H9 (cell line): ENCODE data around the gene ING5. TPM values are rescaled to one million over a fixed set of nuclear protein-coding genes. Genes with fewer than 3 reads are reported as not detected.
"Not testable (repeated sequence)": the region's sequence is repeated elsewhere in the genome, so short reads cannot be mapped to it uniquely, and the experiment has no call there.

ENCODE experiments used
- DNase-seq: peaks from one replicate; pipeline ENCODE4 v3.0.0-alpha.2; 2017
- H2AFZ ChIP-seq: one replicate; pipeline ENCODE4 v1.6.1; 2013; ENCODE audit warnings: mild to moderate bottlenecking, low read length, control low read depth, moderate library complexity
- H2AK5ac ChIP-seq: 2 replicates; pipeline ENCODE4 v1.6.1; 2013; ENCODE audit warnings: low read length, control low read depth, mixed read lengths; ENCODE audit not compliant: insufficient read length
- H2BK120ac ChIP-seq: one replicate; pipeline ENCODE4 v1.6.1; 2013; ENCODE audit warnings: low read depth, mild to moderate bottlenecking, low read length, control low read depth, inconsistent platforms; ENCODE audit not compliant: poor library complexity, severe bottlenecking
- H2BK12ac ChIP-seq: 2 replicates; pipeline ENCODE4 v1.6.1; 2013; ENCODE audit warnings: low read length, control low read depth, mixed read lengths, low read depth; ENCODE audit not compliant: insufficient read length
- H2BK15ac ChIP-seq: 2 replicates; pipeline ENCODE4 v1.6.1; 2013; ENCODE audit warnings: low read depth, low read length, control low read depth
- H2BK20ac ChIP-seq: one replicate; pipeline ENCODE4 v1.6.1; 2013; ENCODE audit warnings: low read depth, mild to moderate bottlenecking, low read length, control low read depth, inconsistent platforms; ENCODE audit not compliant: poor library complexity, severe bottlenecking
- H2BK5ac ChIP-seq: 2 replicates; pipeline ENCODE4 v1.6.1; 2013; ENCODE audit warnings: low read length, control low read depth, mixed read lengths; ENCODE audit not compliant: insufficient read length
- H3K14ac ChIP-seq: 2 replicates; pipeline ENCODE4 v1.6.1; 2013; ENCODE audit warnings: low read length, control low read depth; ENCODE audit not compliant: insufficient read depth
- H3K18ac ChIP-seq: 2 replicates; pipeline ENCODE4 v1.6.1; 2013; ENCODE audit warnings: low read depth, mild to moderate bottlenecking, mixed read lengths, low read length, control low read depth; ENCODE audit not compliant: insufficient read length
- H3K23ac ChIP-seq: 2 replicates; pipeline ENCODE4 v1.6.1; 2013; ENCODE audit warnings: low read length, control low read depth, mixed read lengths, low read depth; ENCODE audit not compliant: insufficient read length
- H3K23me2 ChIP-seq: 2 replicates; pipeline ENCODE4 v1.6.1; 2013; ENCODE audit warnings: low read depth, mild to moderate bottlenecking, mixed read lengths, low read length, control low read depth; ENCODE audit not compliant: insufficient read length, poor library complexity, severe bottlenecking
- H3K27ac ChIP-seq: 2 replicates; pipeline ENCODE4 v1.5.1; 2013; ENCODE audit warnings: low read length, control low read depth, mixed read lengths, low read depth; ENCODE audit not compliant: insufficient read length
- H3K27me3 ChIP-seq: 2 replicates; pipeline ENCODE4 v1.6.1; 2013; ENCODE audit warnings: low read length, control low read depth, inconsistent platforms; ENCODE audit not compliant: insufficient read depth
- H3K4ac ChIP-seq: 2 replicates; pipeline ENCODE4 v1.6.1; 2013; ENCODE audit warnings: low read depth, mild to moderate bottlenecking, control low read depth, inconsistent platforms, low read length, moderate library complexity
- H3K4me1 ChIP-seq: 2 replicates; pipeline ENCODE4 v1.6.1; 2013; ENCODE audit warnings: low read length, control low read depth, inconsistent platforms; ENCODE audit not compliant: insufficient read depth
- H3K4me2 ChIP-seq: 2 replicates; pipeline ENCODE4 v1.6.1; 2013; ENCODE audit warnings: low read length, control low read depth, mixed read lengths; ENCODE audit not compliant: insufficient read length, insufficient read depth
- H3K56ac ChIP-seq: 2 replicates; pipeline ENCODE4 v1.6.1; 2013; ENCODE audit warnings: low read depth, mild to moderate bottlenecking, mixed read lengths, low read length, control low read depth; ENCODE audit not compliant: insufficient read length
- H3K79me1 ChIP-seq: 2 replicates; pipeline ENCODE4 v1.6.1; 2013; ENCODE audit warnings: low read depth, mild to moderate bottlenecking, moderate library complexity, low read length, control low read depth, inconsistent platforms; ENCODE audit not compliant: insufficient read depth, poor library complexity, severe bottlenecking
- H3K79me2 ChIP-seq: 2 replicates; pipeline ENCODE4 v1.6.1; 2013; ENCODE audit warnings: low read length, control low read depth, inconsistent platforms; ENCODE audit not compliant: insufficient read depth
- H3K9ac ChIP-seq: 2 replicates; pipeline ENCODE4 v1.6.1; 2013; ENCODE audit warnings: low read length, control low read depth, mixed read lengths; ENCODE audit not compliant: insufficient read length; ENCODE audit errors: extremely low read depth
- H3K9me3 ChIP-seq: one replicate; pipeline ENCODE4 v1.6.1; 2013; ENCODE audit warnings: low read depth, low read length, inconsistent platforms; ENCODE audit not compliant: control insufficient read depth
- H3T11ph ChIP-seq: one replicate; pipeline ENCODE4 v1.6.1; 2013; ENCODE audit warnings: mild to moderate bottlenecking, low read length, control low read depth, inconsistent platforms
- H4K20me1 ChIP-seq: one replicate; pipeline ENCODE4 v1.6.1; 2013; ENCODE audit not compliant: control insufficient read depth, insufficient read length, insufficient read depth
- H4K5ac ChIP-seq: 2 replicates; pipeline ENCODE4 v1.6.1; 2013; ENCODE audit warnings: low read depth, mild to moderate bottlenecking, mixed read lengths, low read length, control low read depth; ENCODE audit not compliant: insufficient read length
- H4K8ac ChIP-seq: replicated peaks from 2 replicates; pipeline ENCODE4 v1.6.1; 2013; ENCODE audit warnings: low read length, control low read depth, mixed read lengths, low read depth; ENCODE audit not compliant: insufficient read length
- H4K91ac ChIP-seq: 2 replicates; pipeline ENCODE4 v1.6.1; 2013; ENCODE audit warnings: low read depth, mild to moderate bottlenecking, moderate library complexity, mixed read lengths, low read length, control low read depth; ENCODE audit not compliant: insufficient read length
- H3K27ac Mint-ChIP-seq, 3 experiments: 2 replicates in 2 of 3; 3 replicates in 1 of 3; pipeline ENCODE4 v1.8.0; 2020 to 2021; ENCODE audit warnings: mixed read lengths in 3 of 3, mild to moderate bottlenecking in 1 of 3, moderate library complexity in 1 of 3
- H3K27me3 Mint-ChIP-seq: 2 replicates; pipeline ENCODE4 v1.8.0; 2021; ENCODE audit warnings: low read depth, mild to moderate bottlenecking, moderate library complexity, mixed read lengths
- H3K36me3 Mint-ChIP-seq, 3 experiments: 2 replicates in 2 of 3; 3 replicates in 1 of 3; pipeline ENCODE4 v1.8.0; 2020 to 2021; ENCODE audit warnings: low read depth in 3 of 3, mixed read lengths in 3 of 3; ENCODE audit not compliant: insufficient read depth in 1 of 3
- H3K4me1 Mint-ChIP-seq, 2 experiments: 2 replicates each; pipeline ENCODE4 v1.8.0; 2020; ENCODE audit warnings: mixed read lengths in 2 of 2
- H3K4me3 Mint-ChIP-seq, 2 experiments: 2 replicates in 1 of 2; 3 replicates in 1 of 2; pipeline ENCODE4 v1.8.0; 2020 to 2021; ENCODE audit warnings: mild to moderate bottlenecking in 2 of 2, mixed read lengths in 2 of 2, moderate library complexity in 1 of 2
- H3K9me3 Mint-ChIP-seq, 2 experiments: 2 replicates in 1 of 2; 3 replicates in 1 of 2; pipeline ENCODE4 v1.8.0; 2020; ENCODE audit warnings: mild to moderate bottlenecking in 2 of 2, mixed read lengths in 2 of 2, moderate library complexity in 1 of 2
- CTCF ChIP-seq: fragments of 200-600 bp; sonication (generic); conservative IDR thresholded peaks from 3 replicates; pipeline ENCODE4 v1.8.0; 2021; ENCODE audit warnings: antibody characterized with exemption, mild to moderate bottlenecking
- WGBS: extraction: QIAGEN DNeasy Blood & Tissue Kit; methylation state at CpG from one replicate; pipeline ENCODE4 v1.1.7; 2013; ENCODE audit warnings: missing lambda C conversion rate, low lambda C conversion rate, mixed read lengths; ENCODE audit not compliant: insufficient read length; ENCODE audit errors: extremely low coverage; 5-methylcytosine and 5-hydroxymethylcytosine counted together
- total RNA-seq: library from RNA; stranded (reverse); gene quantifications from 2 replicates; pipeline ENCODE4 v1.2.1, GENCODE V29; 2021

Gene ING5
- total RNA-seq, 1 experiment from 2014 or later, result 66.0 TPM

- no peak overlapping the region for H3K4ac ChIP-seq
- H2BK15ac ChIP-seq, result no peak overlapping the region
- no peaks in the 10 kb centered on the region for H4K20me1 ChIP-seq
- H3K4me1 ChIP-seq, result no peaks in the 10 kb centered on the region
- Mint-ChIP-seq H3K4me3 (no peak overlapping the region), H3K27ac (no peak overlapping the region; a peak in 2 of 7 replicates), H3K36me3 (peaks cover 16 to 59% (median 57%) of the 10 kb centered on the region in 3 experiments; a peak in 6 of 7 replicates), H3K9me3 (no peaks in the 10 kb centered on the region), H3K27me3 (no peaks in the 10 kb centered on the region; the same call in 1 of the 2 replicates), H3K4me1 (peaks cover 2 to 5% of the 10 kb centered on the region in 2 experiments; a peak in 3 of 4 replicates)
- H3K9me3 ChIP-seq, result no peaks in the 10 kb centered on the region
- H2AFZ ChIP-seq, result no peak overlapping the region
- no peak overlapping the region for H3T11ph ChIP-seq
- H3K79me1 ChIP-seq, result no peaks in the 10 kb centered on the region
- no peak overlapping the region for H3K27ac ChIP-seq
- H3K23ac ChIP-seq, result no peak overlapping the region
- no peak overlapping the region for H2AK5ac ChIP-seq
- H4K8ac ChIP-seq, result no peak overlapping the region
- no peak overlapping the region for H4K5ac ChIP-seq
- no CpG with 5 or more reads among the region's 14 CpGs for WGBS
- H2BK5ac ChIP-seq, result no peak overlapping the region
- H3K4me2 ChIP-seq, result no peak overlapping the region
- H3K9ac ChIP-seq, result no peak overlapping the region
- H3K79me2 ChIP-seq, result no peaks in the 10 kb centered on the region
- H4K91ac ChIP-seq, result no peak overlapping the region
- H3K23me2 ChIP-seq, result no peaks in the 10 kb centered on the region
- no peak overlapping the region for H2BK20ac ChIP-seq
- H3K18ac ChIP-seq, result no peak overlapping the region
- no peak for DNase-seq
- no peak for TF ChIP-seq CTCF
- H3K27me3 ChIP-seq, result no peaks in the 10 kb centered on the region; the same call in 1 of the 2 replicates
- no peak overlapping the region for H2BK12ac ChIP-seq
- no peak overlapping the region for H3K56ac ChIP-seq
- no peak overlapping the region for H3K14ac ChIP-seq
- no peak overlapping the region for H2BK120ac ChIP-seq
These were observed 41.1 kb upstream of the ING5 start for GRCh38 chr2:241660593-241661213.

- H4K8ac ChIP-seq, H3K23ac ChIP-seq, H2AK5ac ChIP-seq, H3K9me3 Mint-ChIP-seq, H3K4me1 ChIP-seq, H3K79me2 ChIP-seq, DNase-seq, H2AFZ ChIP-seq, H3K27me3 ChIP-seq, H4K5ac ChIP-seq, H3K14ac ChIP-seq, H3K27ac Mint-ChIP-seq, H3K4ac ChIP-seq, H2BK15ac ChIP-seq, H2BK12ac ChIP-seq, H2BK120ac ChIP-seq, H3K4me1 Mint-ChIP-seq, H3K27me3 Mint-ChIP-seq, H3K23me2 ChIP-seq, H2BK5ac ChIP-seq, H3K27ac ChIP-seq, H4K91ac ChIP-seq, H3K4me2 ChIP-seq, H3K79me1 ChIP-seq, H3K9me3 ChIP-seq, H3K4me3 Mint-ChIP-seq, H3T11ph ChIP-seq, H4K20me1 ChIP-seq, H2BK20ac ChIP-seq, H3K56ac ChIP-seq, H3K18ac ChIP-seq, H3K9ac ChIP-seq: not testable (repeated sequence)
- no CpG with 5 or more reads among the region's 24 CpGs for WGBS
- peaks cover 15 to 58% (median 54%) of the 10 kb centered on the region in 3 experiments; a peak in 6 of 7 replicates for H3K36me3 Mint-ChIP-seq
These were observed 39.1 kb upstream of the ING5 start for GRCh38 chr2:241662731-241663130.
